AG09319 (cell line): ENCODE measurements around the gene MAP2.

Experiments
- DNase-seq: peaks from one replicate; pipeline ENCODE4 v3.0.0-alpha.2; 2010; ENCODE audit warnings: low read depth; ENCODE audit errors: extremely low read depth
- TF ChIP-seq, protein P1 (sequence below): IDR thresholded peaks from 2 replicates; pipeline ENCODE4 v1.5.1; 2011; ENCODE audit warnings: low read depth, mild to moderate bottlenecking, inconsistent platforms, low read length, moderate library complexity

The MAP2 gene, protein sequence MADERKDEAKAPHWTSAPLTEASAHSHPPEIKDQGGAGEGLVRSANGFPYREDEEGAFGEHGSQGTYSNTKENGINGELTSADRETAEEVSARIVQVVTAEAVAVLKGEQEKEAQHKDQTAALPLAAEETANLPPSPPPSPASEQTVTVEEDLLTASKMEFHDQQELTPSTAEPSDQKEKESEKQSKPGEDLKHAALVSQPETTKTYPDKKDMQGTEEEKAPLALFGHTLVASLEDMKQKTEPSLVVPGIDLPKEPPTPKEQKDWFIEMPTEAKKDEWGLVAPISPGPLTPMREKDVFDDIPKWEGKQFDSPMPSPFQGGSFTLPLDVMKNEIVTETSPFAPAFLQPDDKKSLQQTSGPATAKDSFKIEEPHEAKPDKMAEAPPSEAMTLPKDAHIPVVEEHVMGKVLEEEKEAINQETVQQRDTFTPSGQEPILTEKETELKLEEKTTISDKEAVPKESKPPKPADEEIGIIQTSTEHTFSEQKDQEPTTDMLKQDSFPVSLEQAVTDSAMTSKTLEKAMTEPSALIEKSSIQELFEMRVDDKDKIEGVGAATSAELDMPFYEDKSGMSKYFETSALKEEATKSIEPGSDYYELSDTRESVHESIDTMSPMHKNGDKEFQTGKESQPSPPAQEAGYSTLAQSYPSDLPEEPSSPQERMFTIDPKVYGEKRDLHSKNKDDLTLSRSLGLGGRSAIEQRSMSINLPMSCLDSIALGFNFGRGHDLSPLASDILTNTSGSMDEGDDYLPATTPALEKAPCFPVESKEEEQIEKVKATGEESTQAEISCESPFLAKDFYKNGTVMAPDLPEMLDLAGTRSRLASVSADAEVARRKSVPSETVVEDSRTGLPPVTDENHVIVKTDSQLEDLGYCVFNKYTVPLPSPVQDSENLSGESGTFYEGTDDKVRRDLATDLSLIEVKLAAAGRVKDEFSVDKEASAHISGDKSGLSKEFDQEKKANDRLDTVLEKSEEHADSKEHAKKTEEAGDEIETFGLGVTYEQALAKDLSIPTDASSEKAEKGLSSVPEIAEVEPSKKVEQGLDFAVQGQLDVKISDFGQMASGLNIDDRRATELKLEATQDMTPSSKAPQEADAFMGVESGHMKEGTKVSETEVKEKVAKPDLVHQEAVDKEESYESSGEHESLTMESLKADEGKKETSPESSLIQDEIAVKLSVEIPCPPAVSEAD (N-terminal part only)

DNA sequence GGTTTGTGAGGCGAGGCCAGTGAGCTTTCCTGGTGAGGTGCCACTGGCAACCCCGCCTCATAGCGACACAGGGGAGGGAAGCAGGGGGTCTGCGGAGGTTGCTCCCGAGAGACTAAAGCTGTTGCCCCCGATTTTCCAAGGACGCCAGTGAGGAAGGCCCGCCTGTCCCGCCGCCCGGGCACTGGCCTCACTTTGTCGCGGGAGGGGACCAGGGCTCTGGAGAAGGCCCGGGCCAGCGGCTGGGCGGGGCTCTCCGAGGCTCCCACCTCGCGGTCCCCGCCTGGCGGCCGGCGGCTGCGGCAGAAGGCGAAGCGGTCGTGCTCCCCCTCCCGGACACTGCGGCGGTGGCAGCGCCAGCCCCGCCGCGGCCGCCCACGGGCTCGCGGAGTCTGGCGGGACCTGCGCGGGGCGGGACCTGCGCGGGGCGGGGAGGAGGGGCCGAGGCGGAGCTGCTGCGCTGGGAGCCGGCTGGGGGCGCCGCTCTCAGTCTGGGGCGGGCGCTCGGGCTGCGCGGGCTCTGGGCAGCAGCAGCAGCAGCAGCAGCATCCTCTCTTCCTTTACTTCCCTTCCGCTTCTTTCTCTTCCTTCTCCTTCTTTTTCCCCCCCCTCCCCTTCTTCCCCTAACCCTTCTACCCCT is at the start of gene MAP2:
Gene MAP2, plus strand, starts transcription at position 486 of the 637 bp plus-strand sequence. CDS start 229,124 bp downstream, outside the sequence.
- DNase-seq: peak; percentile 22
- TF ChIP-seq, protein P1, sequence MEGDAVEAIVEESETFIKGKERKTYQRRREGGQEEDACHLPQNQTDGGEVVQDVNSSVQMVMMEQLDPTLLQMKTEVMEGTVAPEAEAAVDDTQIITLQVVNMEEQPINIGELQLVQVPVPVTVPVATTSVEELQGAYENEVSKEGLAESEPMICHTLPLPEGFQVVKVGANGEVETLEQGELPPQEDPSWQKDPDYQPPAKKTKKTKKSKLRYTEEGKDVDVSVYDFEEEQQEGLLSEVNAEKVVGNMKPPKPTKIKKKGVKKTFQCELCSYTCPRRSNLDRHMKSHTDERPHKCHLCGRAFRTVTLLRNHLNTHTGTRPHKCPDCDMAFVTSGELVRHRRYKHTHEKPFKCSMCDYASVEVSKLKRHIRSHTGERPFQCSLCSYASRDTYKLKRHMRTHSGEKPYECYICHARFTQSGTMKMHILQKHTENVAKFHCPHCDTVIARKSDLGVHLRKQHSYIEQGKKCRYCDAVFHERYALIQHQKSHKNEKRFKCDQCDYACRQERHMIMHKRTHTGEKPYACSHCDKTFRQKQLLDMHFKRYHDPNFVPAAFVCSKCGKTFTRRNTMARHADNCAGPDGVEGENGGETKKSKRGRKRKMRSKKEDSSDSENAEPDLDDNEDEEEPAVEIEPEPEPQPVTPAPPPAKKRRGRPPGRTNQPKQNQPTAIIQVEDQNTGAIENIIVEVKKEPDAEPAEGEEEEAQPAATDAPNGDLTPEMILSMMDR: peak; percentile 49

DNA sequence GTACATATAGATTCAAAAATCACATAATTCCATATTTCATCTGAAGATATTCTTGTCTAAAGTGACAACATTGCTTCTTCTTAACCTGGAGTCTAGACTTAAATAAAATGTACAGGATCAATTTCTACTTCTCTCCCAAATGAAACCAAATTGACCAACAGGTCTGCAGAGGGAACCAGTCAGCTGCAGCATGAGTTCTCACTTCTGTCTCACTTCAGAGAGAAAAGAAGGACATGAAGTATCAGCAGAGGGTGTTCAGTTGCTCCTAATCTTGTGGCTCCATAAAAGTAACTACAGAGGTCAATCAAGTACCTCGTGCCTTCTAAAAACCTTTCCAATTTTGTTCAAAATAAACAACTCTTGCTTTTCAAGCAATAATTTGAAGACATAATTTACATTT is 47.2 kb upstream of the MAP2 start:
- TF ChIP-seq, protein P1: no peak
- DNase-seq: no peak

DNA sequence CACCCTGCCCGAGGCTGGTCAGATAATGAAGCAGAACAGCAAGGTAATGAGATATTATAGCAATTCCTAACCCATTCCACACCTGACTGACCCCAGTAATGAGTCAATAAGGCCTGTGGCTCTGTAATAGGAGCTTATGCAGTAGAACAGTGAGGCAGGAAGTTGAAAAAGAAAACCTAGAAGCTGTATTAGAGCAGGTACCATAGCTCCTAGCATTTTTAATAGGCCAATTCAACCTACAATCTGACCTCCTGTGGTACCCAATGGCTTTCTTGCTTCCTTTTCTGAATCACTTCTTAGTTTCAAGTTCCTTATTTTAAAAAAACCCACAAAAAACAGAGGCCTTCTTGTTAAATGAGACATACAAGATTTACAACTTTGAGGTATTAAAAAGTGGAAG is 43.6 kb upstream of the MAP2 start:
- TF ChIP-seq, protein P1: no peak
- no peak for DNase-seq

DNA sequence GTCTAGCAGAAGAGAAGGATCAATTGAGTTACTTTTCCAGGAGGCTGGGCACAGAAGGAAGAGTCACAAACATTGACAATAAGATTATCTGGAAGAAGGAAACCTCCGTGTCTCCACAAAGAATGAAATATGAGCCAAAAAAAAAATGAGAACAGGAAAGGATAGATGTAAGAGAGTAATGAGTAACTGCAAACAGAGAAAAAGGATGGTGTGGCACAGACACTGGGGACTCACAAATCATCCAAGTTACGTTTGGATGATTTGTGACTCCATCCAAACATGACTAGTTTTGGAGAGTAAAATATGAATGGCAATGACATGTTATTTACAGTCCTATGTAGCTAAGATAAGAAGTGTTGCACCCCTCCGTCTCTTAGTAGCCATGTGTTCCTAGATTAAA is 42.8 kb upstream of the MAP2 start:
- TF ChIP-seq, protein P1: no peak
- DNase-seq: no peak

DNA sequence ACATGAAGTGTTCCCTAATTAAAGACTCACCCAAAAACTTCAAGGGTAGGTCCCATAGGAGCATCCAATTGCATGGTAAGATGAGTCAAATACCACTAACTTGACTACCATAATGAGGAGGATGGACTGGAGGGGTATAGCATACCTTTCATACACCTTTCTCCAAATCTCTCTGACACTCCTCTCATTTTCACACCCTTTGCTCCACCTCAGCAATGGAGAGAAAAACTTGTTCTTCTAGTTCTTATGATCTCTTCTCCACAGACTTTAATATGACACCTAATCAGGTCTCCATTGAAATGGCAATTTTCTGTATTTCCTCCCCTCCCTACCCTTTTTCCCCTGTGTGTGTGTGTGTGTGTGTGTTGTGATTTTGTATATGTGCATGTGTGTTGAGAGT is 41.1 kb upstream of the MAP2 start:
- TF ChIP-seq, protein P1: no peak
- no peak for DNase-seq

DNA sequence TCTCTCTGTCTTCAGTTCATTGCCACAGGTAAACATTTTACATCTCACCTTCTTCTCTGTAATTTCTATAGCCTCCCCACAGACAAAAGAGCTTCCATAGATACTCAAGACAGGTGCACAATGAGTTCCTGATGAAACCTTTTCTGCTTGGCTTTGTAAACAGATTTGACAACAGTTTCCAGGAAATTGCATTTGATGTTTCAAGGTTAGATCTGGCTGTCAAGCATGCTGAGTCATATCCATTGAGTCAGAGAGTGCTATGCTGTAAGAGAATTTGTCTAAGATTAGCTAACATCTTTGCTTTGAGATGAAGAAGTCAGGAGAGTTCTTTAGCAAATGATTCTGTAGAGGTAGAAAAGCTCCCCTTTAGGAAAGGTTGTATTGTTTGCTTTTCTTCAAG is 40.6 kb upstream of the MAP2 start:
- no peak for DNase-seq
- TF ChIP-seq, protein P1: no peak
